K562 (cell line): ENCODE data around the gene PUSL1. TPM values are rescaled to one million over a fixed set of nuclear protein-coding genes. Genes with fewer than 3 reads are reported as not detected.

Experiments
- DMBX1 ChIP-seq: fragments of 250-450 bp; sonication (Bioruptor Pico); IDR thresholded peaks from 2 replicates; pipeline ENCODE4 v1.8.0; 2022; ENCODE audit warnings: inconsistent platforms, mild to moderate bottlenecking, moderate library complexity, borderline replicate concordance
- ELK3 ChIP-seq: fragments of 450-650 bp; formaldehyde crosslinking; IDR thresholded peaks from 2 replicates; pipeline ENCODE4 v1.4.0; 2020; ENCODE audit warnings: mild to moderate bottlenecking
- LEF1 ChIP-seq: fragments of 450-650 bp; IDR thresholded peaks from 2 replicates; pipeline ENCODE4 v1.6.1; 2016; ENCODE audit warnings: mild to moderate bottlenecking
- NR1H2 ChIP-seq: sonication (generic); formaldehyde crosslinking; IDR thresholded peaks from 2 replicates; pipeline ENCODE4 v1.4.0; 2020; ENCODE audit warnings: mild to moderate bottlenecking, missing genetic modification reagents
- NUFIP1 ChIP-seq: fragments of 450-650 bp; IDR thresholded peaks from 2 replicates; pipeline ENCODE4 v1.6.1; 2018; ENCODE audit not compliant: partially characterized antibody
- POLR2AphosphoS2 ChIP-seq: IDR thresholded peaks from 2 replicates; pipeline ENCODE4 v1.6.1; 2012; ENCODE audit warnings: low read length, improper control_type of control experiment
- STAT6 ChIP-seq: sonication (generic); formaldehyde crosslinking; IDR thresholded peaks from 2 replicates; pipeline ENCODE4 v1.8.1; 2023; ENCODE audit warnings: mild to moderate bottlenecking, missing genetic modification reagents
- TBL1XR1 ChIP-seq, 2 experiments: IDR thresholded peaks; 2 replicates each; pipeline ENCODE4 v1.6.1; 2012; ENCODE audit warnings: improper control_type of control experiment in 2 of 2, low read length in 2 of 2, mild to moderate bottlenecking in 1 of 2
- ZNF696 ChIP-seq: fragments of 250-450 bp; sonication (Bioruptor Pico); conservative IDR thresholded peaks from 2 replicates; pipeline ENCODE4 v1.4.0; 2020; ENCODE audit warnings: mild to moderate bottlenecking, moderate library complexity
- polyA plus RNA-seq, 8 experiments: library from polyadenylated mRNA; depleted of rRNA in 4 of 8; stranded (reverse) in 5 of 8; unstranded in 3 of 8; fragments of >200 nt; fragmentation: Nextera tagmentation in 2 of 8; fragmentation: Illumina TruSeq in 1 of 8; extraction: Ambion mirVana in 2 of 8; extraction: Trizol in 1 of 8; gene quantifications; 2 replicates each; pipeline versions ENCODE4 v1.2.1 to v1.2.3, GENCODE V29; 2011 to 2014; ENCODE audit warnings: inconsistent platforms in 1 of 8, missing spikeins in 1 of 8
- total RNA-seq, 7 experiments: library from RNA; depleted of rRNA in 6 of 7; stranded (reverse); fragments of >200 nt in 6 of 7; fragmentation: Illumina TruSeq in 2 of 7; extraction: Trizol in 2 of 7; gene quantifications; 2 replicates each; pipeline versions ENCODE4 v1.2.1 to v1.2.3, GENCODE V29; 2011 to 2021; ENCODE audit warnings: low replicate concordance in 1 of 7
- TF ChIP-seq, protein P1 (sequence below): sonication (generic); formaldehyde crosslinking; IDR thresholded peaks from 2 replicates; pipeline ENCODE4 v1.8.0; 2023; ENCODE audit warnings: mild to moderate bottlenecking, missing genetic modification reagents
- TF ChIP-seq, protein P2 (sequence below): fragments of 250-450 bp; sonication (Bioruptor Pico); IDR thresholded peaks from 2 replicates; pipeline ENCODE4 v1.9.0; 2021; ENCODE audit warnings: mild to moderate bottlenecking, inconsistent platforms
- TF ChIP-seq, protein P3 (sequence below): sonication (generic); formaldehyde crosslinking; IDR thresholded peaks from 2 replicates; pipeline ENCODE4 v1.4.0; 2020; ENCODE audit warnings: mild to moderate bottlenecking, missing genetic modification reagents

PUSL1 gene
- total and polyA plus RNA-seq, 9 of the 15 experiments (the other 6 are each of a cell fraction or from before 2014, with no cell fraction given) = 0.62 to 86.9 (median 13.6) TPM

DNA sequence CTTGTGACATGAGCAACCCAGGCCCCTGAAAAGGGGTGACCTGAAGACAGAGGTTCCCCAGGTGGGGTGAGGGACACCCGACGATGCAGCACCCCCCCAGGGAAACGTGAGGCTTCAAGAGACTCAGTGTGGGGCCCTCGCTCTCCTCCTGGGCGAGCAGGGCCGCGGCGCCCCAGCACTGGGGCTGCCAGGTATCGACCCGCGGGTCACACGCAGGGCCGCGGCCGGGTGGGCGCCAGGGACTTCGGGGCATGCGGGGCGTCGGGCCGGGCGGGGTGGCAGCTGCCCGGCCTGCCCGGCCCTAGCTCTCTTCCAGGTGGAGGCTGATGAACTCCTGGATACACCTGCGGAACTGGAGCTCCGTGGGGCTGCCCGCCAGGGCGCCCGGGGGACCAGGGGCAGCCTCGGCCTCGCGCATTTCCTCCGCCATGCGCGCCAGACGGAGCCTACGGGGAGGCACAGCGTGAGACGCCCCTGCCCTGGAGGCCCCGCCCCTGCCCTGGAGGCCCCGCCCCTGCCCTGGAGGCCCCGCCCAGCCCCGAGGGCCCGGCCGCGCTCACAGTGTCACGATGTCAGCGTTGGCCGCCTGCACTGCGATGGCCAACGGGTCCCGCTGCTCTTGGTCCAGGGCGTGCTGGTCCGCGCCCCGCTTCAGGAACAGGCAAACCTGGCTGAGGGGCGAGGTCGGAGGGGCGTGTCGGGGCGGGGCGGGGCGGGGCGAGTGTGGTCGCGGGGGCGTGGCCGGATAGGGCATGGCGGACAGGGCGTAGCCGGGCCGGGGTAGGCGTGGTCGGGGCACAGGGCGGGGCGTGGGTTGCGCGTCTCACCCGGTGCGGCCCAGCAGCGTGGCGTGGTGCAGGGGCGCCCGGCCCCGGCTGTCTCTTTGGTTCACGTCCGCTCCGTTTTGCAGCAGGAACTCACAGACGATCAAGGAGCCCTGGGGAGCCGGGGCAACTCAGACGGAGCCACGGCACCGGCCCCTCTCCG lies 14.8 kb upstream of the PUSL1 start (continued):
- TF ChIP-seq ELK3 (no peak), TBL1XR1 (IDR thresholded peaks at IDR 0.05; ENCODE audit: low read length in 2 of 2) (no peak), DMBX1 (CRISPR knock-in tag) (no peak), NUFIP1 (no peak), NR1H2 (CRISPR knock-in tag) (no peak), ZNF696 (no peak), STAT6 (no peak), LEF1 (no peak), POLR2AphosphoS2 (no peak)
- TF ChIP-seq, protein P1, sequence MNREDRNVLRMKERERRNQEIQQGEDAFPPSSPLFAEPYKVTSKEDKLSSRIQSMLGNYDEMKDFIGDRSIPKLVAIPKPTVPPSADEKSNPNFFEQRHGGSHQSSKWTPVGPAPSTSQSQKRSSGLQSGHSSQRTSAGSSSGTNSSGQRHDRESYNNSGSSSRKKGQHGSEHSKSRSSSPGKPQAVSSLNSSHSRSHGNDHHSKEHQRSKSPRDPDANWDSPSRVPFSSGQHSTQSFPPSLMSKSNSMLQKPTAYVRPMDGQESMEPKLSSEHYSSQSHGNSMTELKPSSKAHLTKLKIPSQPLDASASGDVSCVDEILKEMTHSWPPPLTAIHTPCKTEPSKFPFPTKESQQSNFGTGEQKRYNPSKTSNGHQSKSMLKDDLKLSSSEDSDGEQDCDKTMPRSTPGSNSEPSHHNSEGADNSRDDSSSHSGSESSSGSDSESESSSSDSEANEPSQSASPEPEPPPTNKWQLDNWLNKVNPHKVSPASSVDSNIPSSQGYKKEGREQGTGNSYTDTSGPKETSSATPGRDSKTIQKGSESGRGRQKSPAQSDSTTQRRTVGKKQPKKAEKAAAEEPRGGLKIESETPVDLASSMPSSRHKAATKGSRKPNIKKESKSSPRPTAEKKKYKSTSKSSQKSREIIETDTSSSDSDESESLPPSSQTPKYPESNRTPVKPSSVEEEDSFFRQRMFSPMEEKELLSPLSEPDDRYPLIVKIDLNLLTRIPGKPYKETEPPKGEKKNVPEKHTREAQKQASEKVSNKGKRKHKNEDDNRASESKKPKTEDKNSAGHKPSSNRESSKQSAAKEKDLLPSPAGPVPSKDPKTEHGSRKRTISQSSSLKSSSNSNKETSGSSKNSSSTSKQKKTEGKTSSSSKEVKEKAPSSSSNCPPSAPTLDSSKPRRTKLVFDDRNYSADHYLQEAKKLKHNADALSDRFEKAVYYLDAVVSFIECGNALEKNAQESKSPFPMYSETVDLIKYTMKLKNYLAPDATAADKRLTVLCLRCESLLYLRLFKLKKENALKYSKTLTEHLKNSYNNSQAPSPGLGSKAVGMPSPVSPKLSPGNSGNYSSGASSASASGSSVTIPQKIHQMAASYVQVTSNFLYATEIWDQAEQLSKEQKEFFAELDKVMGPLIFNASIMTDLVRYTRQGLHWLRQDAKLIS (CRISPR knock-in tag) = no peak
- TF ChIP-seq, protein P2, sequence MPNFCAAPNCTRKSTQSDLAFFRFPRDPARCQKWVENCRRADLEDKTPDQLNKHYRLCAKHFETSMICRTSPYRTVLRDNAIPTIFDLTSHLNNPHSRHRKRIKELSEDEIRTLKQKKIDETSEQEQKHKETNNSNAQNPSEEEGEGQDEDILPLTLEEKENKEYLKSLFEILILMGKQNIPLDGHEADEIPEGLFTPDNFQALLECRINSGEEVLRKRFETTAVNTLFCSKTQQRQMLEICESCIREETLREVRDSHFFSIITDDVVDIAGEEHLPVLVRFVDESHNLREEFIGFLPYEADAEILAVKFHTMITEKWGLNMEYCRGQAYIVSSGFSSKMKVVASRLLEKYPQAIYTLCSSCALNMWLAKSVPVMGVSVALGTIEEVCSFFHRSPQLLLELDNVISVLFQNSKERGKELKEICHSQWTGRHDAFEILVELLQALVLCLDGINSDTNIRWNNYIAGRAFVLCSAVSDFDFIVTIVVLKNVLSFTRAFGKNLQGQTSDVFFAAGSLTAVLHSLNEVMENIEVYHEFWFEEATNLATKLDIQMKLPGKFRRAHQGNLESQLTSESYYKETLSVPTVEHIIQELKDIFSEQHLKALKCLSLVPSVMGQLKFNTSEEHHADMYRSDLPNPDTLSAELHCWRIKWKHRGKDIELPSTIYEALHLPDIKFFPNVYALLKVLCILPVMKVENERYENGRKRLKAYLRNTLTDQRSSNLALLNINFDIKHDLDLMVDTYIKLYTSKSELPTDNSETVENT = peak; percentile 49; the same call in 1 of the 2 replicates
- TF ChIP-seq, protein P3, sequence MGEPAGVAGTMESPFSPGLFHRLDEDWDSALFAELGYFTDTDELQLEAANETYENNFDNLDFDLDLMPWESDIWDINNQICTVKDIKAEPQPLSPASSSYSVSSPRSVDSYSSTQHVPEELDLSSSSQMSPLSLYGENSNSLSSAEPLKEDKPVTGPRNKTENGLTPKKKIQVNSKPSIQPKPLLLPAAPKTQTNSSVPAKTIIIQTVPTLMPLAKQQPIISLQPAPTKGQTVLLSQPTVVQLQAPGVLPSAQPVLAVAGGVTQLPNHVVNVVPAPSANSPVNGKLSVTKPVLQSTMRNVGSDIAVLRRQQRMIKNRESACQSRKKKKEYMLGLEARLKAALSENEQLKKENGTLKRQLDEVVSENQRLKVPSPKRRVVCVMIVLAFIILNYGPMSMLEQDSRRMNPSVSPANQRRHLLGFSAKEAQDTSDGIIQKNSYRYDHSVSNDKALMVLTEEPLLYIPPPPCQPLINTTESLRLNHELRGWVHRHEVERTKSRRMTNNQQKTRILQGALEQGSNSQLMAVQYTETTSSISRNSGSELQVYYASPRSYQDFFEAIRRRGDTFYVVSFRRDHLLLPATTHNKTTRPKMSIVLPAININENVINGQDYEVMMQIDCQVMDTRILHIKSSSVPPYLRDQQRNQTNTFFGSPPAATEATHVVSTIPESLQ = no peak
